Measurements from ENCODE around the gene UTS2B. TPM values are rescaled to one million over a fixed set of nuclear protein-coding genes. Genes with fewer than 3 reads are reported as not detected.
"Not testable (repeated sequence)": the region's sequence is repeated elsewhere in the genome, so short reads cannot be mapped to it uniquely, and the experiment has no call there.

Gene UTS2B
- total and polyA plus RNA-seq, 9 of the 15 experiments (the other 6 are each of a cell fraction or from before 2014, with no cell fraction given): 0.06 TPM; not detected in 8

- H3K4me2 ChIP-seq (ENCODE audit: insufficient read depth, low read length); H3K9me1 ChIP-seq (ENCODE audit: control insufficient read depth, insufficient read depth, low read length); H4K20me1 ChIP-seq (replicated peaks; ENCODE audit: control insufficient read depth, insufficient read depth, low read length); ATAC-seq; H3K4me1 ChIP-seq (replicated peaks in 1 of 2; ENCODE audit: control insufficient read depth in 2 of 2, insufficient read depth in 2 of 2, low read length in 2 of 2); H2AFZ ChIP-seq (ENCODE audit: low read depth, low read length); intact Hi-C loops (cut with micrococcal nuclease); POLR2A ChIA-PET; H3K27ac ChIP-seq (ENCODE audit: extremely low read depth, low read depth, low read length); H3K27me3 ChIP-seq (ENCODE audit: control insufficient read depth in 2 of 2, insufficient read depth in 2 of 2, low read length in 2 of 2); DNase-seq (ENCODE audit: extremely low read depth in 1 of 4, low spot score in 3 of 4); BruUV-seq (replicated peaks); H3K4me3 ChIP-seq; H3K9ac ChIP-seq (ENCODE audit: insufficient read depth in 1 of 2, low read depth in 2 of 2, low read length in 2 of 2); CTCF ChIA-PET (ENCODE audit: low intra/inter-chr PET ratio); H3K79me2 ChIP-seq (ENCODE audit: control insufficient read depth, insufficient read depth, low read length); H3K9me3 ChIP-seq (replicated peaks; ENCODE audit: control insufficient read depth, insufficient read depth, low read depth, low read length); FAIRE-seq; in situ Hi-C loops (cut with MboI); H3K36me3 ChIP-seq (ENCODE audit: control insufficient read depth, insufficient read depth, low read length): not testable (repeated sequence)
- WGBS (ENCODE audit: insufficient coverage, low coverage, missing lambda C conversion rate): 0% methylated on average over 2 of the region's 5 CpGs
Measured at GRCh38 chr3:191246034-191246433, 84.3 kb downstream of the UTS2B start.

DNA sequence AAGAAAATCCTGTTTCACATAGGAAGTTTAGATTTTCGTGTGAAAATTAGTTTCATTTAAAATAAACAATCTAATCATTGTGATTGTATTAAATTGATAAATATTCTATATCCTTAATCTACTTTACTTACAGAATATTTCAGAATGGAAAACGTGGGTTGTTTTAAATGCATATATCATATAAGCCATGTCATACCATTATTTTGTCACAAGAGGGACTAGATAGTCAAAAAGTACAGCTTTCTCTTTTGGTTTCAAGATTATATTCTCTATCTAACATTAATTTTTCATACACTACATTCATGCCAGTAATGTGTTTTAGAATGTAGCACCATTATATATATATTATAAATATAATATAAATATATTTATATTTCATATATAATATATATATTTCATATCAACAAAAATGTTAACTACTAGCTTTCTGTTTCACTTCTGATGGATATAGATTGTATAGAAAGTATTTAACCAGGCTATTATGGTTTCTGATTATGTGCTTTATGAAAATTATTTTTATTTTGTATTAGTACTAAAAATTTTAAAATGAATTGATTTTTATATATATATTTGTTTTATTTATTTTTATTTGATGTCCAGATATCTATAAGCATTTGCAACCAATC, 86.0 kb downstream of the UTS2B start:
- no peaks in the 10 kb centered on the region for H3K36me3 ChIP-seq (ENCODE audit: control insufficient read depth, insufficient read depth, low read length)
- H3K9ac ChIP-seq (ENCODE audit: insufficient read depth in 1 of 2, low read depth in 2 of 2, low read length in 2 of 2): no peak overlapping the region
- 0% methylated on average over 2 of the region's 2 CpGs for WGBS (ENCODE audit: insufficient coverage, low coverage, missing lambda C conversion rate)
- no peaks in the 10 kb centered on the region for H3K27me3 ChIP-seq (ENCODE audit: control insufficient read depth in 2 of 2, insufficient read depth in 2 of 2, low read length in 2 of 2)
- intact Hi-C loops (cut with micrococcal nuclease) (loop anchor here (2.0 to 5.0 kb wide), 2 partner anchors 158 to 1200 kb away; no protein-coding TSS in a partner anchor), in situ Hi-C loops (cut with MboI) (no loop called here)
- H3K9me3 ChIP-seq (replicated peaks; ENCODE audit: control insufficient read depth, insufficient read depth, low read depth, low read length): no peaks in the 10 kb centered on the region
- H3K9me1 ChIP-seq (ENCODE audit: control insufficient read depth, insufficient read depth, low read length): no peaks in the 10 kb centered on the region
- no peak for ATAC-seq
- H3K4me3 ChIP-seq: no peak overlapping the region
- no peaks in the 10 kb centered on the region for H4K20me1 ChIP-seq (replicated peaks; ENCODE audit: control insufficient read depth, insufficient read depth, low read length)
- H3K4me1 ChIP-seq (replicated peaks in 1 of 2; ENCODE audit: control insufficient read depth in 2 of 2, insufficient read depth in 2 of 2, low read length in 2 of 2): no peaks in the 10 kb centered on the region
- no TSS peak for BruUV-seq (replicated peaks)
- no peak for FAIRE-seq
- H3K79me2 ChIP-seq (ENCODE audit: control insufficient read depth, insufficient read depth, low read length): no peaks in the 10 kb centered on the region
- ChIA-PET CTCF (ENCODE audit: low intra/inter-chr PET ratio) (no interaction called here), POLR2A (no interaction called here)
- H3K4me2 ChIP-seq (ENCODE audit: insufficient read depth, low read length): no peak overlapping the region
- no peak overlapping the region for H2AFZ ChIP-seq (ENCODE audit: low read depth, low read length)
- H3K27ac ChIP-seq (ENCODE audit: extremely low read depth, low read depth, low read length): no peak overlapping the region
- DNase-seq (ENCODE audit: extremely low read depth in 1 of 4, low spot score in 3 of 4): peak in 2 of 4 experiments; percentile 10 to 13
- TF ChIP-seq MCM2 (IDR thresholded peaks at IDR 0.05; ENCODE audit: low read depth) (no peak), CTCF (IDR thresholded peaks at IDR 0.05 in 2 of 3, conservative IDR thresholded peaks at IDR 0.05 in 1 of 3; ENCODE audit: insufficient read depth in 2 of 3, low read depth in 1 of 3, low read length in 3 of 3) (peak in 2 of 3 experiments; percentile 1 to 47; a peak in 2 of 6 replicates), CEBPG (CRISPR knock-in tag; IDR thresholded peaks at IDR 0.05) (no peak), CEBPG (tag; conservative IDR thresholded peaks at IDR 0.05 in 1 of 2, IDR thresholded peaks at IDR 0.05 in 1 of 2) (no peak), PPARD (CRISPR knock-in tag; IDR thresholded peaks at IDR 0.05) (no peak), FOXJ2 (tag; IDR thresholded peaks at IDR 0.05) (no peak), PATZ1 (CRISPR knock-in tag; IDR thresholded peaks at IDR 0.05; ENCODE audit: borderline replicate concordance) (no peak), HDAC2 (IDR thresholded peaks at IDR 0.05) (no peak), TFAM (CRISPR knock-in tag; conservative IDR thresholded peaks at IDR 0.05) (no peak), HEY1 (CRISPR knock-in tag; IDR thresholded peaks at IDR 0.05; ENCODE audit: borderline replicate concordance) (no peak), JUND (IDR thresholded peaks at IDR 0.05; ENCODE audit: borderline replicate concordance, low read depth, low read length) (no peak), JUND (tag; IDR thresholded peaks at IDR 0.05; ENCODE audit: borderline replicate concordance, low read depth, low read length) (no peak)

Measured in K562 (cell line).